ENCODE results near the gene MYL5. TPM values are rescaled to one million over a fixed set of nuclear protein-coding genes. Genes with fewer than 3 reads are reported as not detected.

MYL5 gene
- polyA plus RNA-seq, 3 donors = 4.2 to 12.6 (median 7.2) TPM

DNA sequence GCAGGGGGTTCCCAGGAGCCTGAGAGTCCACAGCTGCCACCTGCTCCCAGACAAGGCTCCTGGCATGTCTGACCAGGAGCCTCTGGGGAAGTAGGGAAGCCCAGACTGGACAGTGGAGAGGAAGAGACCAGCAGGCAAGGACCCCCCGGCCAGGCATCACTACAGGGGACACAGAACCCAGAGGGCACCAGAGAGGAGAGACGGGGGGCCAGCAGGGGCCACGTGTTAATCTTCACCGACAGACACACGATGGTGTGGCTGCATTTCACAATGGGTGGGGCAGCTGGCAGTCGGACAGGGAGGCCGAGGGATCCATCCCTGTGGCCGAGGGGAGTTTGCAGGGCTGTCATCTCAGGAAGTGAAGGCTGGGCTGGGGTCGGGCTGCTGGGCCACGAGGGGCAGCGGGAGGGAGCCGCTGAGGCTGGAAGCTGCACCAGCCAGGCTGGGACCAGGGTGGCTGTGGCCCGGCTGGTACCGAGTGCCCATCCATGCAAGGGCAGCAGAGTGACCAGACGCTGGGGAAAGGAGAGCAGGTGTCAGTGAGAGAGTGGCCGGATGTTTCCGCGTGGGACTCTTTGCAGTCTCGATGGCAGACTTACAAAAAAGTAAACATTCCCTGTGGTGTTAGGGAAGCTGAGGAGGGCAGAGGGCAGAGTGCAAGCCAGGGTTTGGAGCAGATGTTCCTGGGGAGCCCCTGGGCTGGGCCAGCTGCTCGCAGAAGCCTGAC lies 44.3 kb upstream of the MYL5 start:
- no peak overlapping the region for H2AFZ ChIP-seq (ENCODE audit: insufficient read depth, low read depth, low read length, poor library complexity, severe bottlenecking)
- H3K4me1 Mint-ChIP-seq = no peaks in the 10 kb centered on the region
- no peak overlapping the region for H3K27ac Mint-ChIP-seq
- intact Hi-C loops (cut with micrococcal nuclease) = no loop called here
- no peak overlapping the region for H3K27ac ChIP-seq (ENCODE audit: low read depth in 1 of 2, low read length in 2 of 2)
- no peaks in the 10 kb centered on the region for H3K36me3 Mint-ChIP-seq
- H3K36me3 ChIP-seq (replicated peaks in 1 of 2; ENCODE audit: control insufficient read depth in 1 of 2, insufficient read depth in 2 of 2, low read length in 2 of 2) = no peaks in the 10 kb centered on the region
- no peaks in the 10 kb centered on the region for H3K4me1 ChIP-seq (ENCODE audit: control insufficient read depth in 1 of 2, insufficient read depth in 2 of 2, low read length in 2 of 2)
- no peak overlapping the region for H3K4me3 Mint-ChIP-seq
- H3K4me2 ChIP-seq (replicated peaks; ENCODE audit: extremely low read depth, low read length, poor library complexity, severe bottlenecking) = no peak overlapping the region
- no peak for DNase-seq
- TF ChIP-seq, protein P1, sequence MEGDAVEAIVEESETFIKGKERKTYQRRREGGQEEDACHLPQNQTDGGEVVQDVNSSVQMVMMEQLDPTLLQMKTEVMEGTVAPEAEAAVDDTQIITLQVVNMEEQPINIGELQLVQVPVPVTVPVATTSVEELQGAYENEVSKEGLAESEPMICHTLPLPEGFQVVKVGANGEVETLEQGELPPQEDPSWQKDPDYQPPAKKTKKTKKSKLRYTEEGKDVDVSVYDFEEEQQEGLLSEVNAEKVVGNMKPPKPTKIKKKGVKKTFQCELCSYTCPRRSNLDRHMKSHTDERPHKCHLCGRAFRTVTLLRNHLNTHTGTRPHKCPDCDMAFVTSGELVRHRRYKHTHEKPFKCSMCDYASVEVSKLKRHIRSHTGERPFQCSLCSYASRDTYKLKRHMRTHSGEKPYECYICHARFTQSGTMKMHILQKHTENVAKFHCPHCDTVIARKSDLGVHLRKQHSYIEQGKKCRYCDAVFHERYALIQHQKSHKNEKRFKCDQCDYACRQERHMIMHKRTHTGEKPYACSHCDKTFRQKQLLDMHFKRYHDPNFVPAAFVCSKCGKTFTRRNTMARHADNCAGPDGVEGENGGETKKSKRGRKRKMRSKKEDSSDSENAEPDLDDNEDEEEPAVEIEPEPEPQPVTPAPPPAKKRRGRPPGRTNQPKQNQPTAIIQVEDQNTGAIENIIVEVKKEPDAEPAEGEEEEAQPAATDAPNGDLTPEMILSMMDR (IDR thresholded peaks at IDR 0.05) = no peak
- no peak overlapping the region for H3K4me3 ChIP-seq (replicated peaks in 1 of 3; ENCODE audit: low read depth in 2 of 3, low read length in 3 of 3)
- no peaks in the 10 kb centered on the region for H3K27me3 ChIP-seq (ENCODE audit: control insufficient read depth in 2 of 2, insufficient read depth in 2 of 2, low read length in 2 of 2)
- WGBS (ENCODE audit: insufficient coverage) = 80% methylated on average over 20 of the region's 20 CpGs
- H3K79me2 ChIP-seq (ENCODE audit: insufficient read depth, low read length) = no peaks in the 10 kb centered on the region
- peaks cover 0 to 6% (median 4%) of the 10 kb centered on the region in 3 donors for H3K27me3 Mint-ChIP-seq (ENCODE audit: low read depth in 3 of 3)
- H3K9me3 ChIP-seq (replicated peaks in 1 of 2; ENCODE audit: control insufficient read depth in 1 of 2, insufficient read depth in 1 of 2, low read length in 2 of 2) = peaks cover 17 to 20% of the 10 kb centered on the region in 2 donors
- no peak overlapping the region for H3K9ac ChIP-seq (ENCODE audit: insufficient read depth, low read length, poor library complexity, severe bottlenecking)
- H4K20me1 ChIP-seq (ENCODE audit: insufficient read depth, low read length) = no peaks in the 10 kb centered on the region
- H3K9me3 Mint-ChIP-seq = peaks cover 15 to 37% (median 24%) of the 10 kb centered on the region in 7 donors

DNA sequence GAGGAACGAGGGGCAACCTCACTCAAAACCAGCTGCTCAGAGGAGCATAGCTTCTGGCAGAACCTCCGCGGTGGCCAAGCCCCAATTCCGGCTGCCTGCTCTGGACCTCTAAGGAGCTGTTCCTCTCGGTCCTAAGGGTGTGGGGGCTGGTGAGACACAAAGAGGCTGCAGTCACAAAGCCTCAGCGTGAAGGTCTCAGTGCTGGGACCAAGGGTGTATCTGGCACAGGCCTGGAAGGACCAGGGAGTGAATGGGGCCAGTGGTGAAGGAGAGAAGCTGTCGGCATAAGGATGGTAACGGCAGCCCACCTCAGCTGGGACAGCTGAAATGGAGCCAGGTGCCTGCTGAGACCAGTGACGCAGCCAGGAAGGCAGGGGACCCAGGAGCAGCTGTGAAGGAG lies 43.7 kb upstream of the MYL5 start:
- no peaks in the 10 kb centered on the region for H3K27me3 ChIP-seq (ENCODE audit: control insufficient read depth in 2 of 2, insufficient read depth in 2 of 2, low read length in 2 of 2)
- no peak overlapping the region for H2AFZ ChIP-seq (ENCODE audit: insufficient read depth, low read depth, low read length, poor library complexity, severe bottlenecking)
- H3K36me3 ChIP-seq (replicated peaks in 1 of 2; ENCODE audit: control insufficient read depth in 1 of 2, insufficient read depth in 2 of 2, low read length in 2 of 2) = no peaks in the 10 kb centered on the region
- H4K20me1 ChIP-seq (ENCODE audit: insufficient read depth, low read length) = no peaks in the 10 kb centered on the region
- intact Hi-C loops (cut with micrococcal nuclease) = no loop called here
- no peaks in the 10 kb centered on the region for H3K4me1 ChIP-seq (ENCODE audit: control insufficient read depth in 1 of 2, insufficient read depth in 2 of 2, low read length in 2 of 2)
- Mint-ChIP-seq H3K36me3 (no peaks in the 10 kb centered on the region), H3K4me3 (no peak overlapping the region), H3K27ac (no peak overlapping the region), H3K27me3 (ENCODE audit: low read depth in 3 of 3) (peaks cover 0 to 7% (median 7%) of the 10 kb centered on the region in 3 donors), H3K9me3 (peaks cover 15 to 40% (median 24%) of the 10 kb centered on the region in 7 donors), H3K4me1 (no peaks in the 10 kb centered on the region)
- no peak for DNase-seq
- H3K79me2 ChIP-seq (ENCODE audit: insufficient read depth, low read length) = no peaks in the 10 kb centered on the region
- peaks cover 17 to 20% of the 10 kb centered on the region in 2 donors for H3K9me3 ChIP-seq (replicated peaks in 1 of 2; ENCODE audit: control insufficient read depth in 1 of 2, insufficient read depth in 1 of 2, low read length in 2 of 2)
- no peak overlapping the region for H3K27ac ChIP-seq (ENCODE audit: low read depth in 1 of 2, low read length in 2 of 2)
- 93% methylated on average over 8 of the region's 9 CpGs for WGBS (ENCODE audit: insufficient coverage)
- no peak overlapping the region for H3K9ac ChIP-seq (ENCODE audit: insufficient read depth, low read length, poor library complexity, severe bottlenecking)
- TF ChIP-seq, protein P1 (IDR thresholded peaks at IDR 0.05) = no peak
- H3K4me2 ChIP-seq (replicated peaks; ENCODE audit: extremely low read depth, low read length, poor library complexity, severe bottlenecking) = no peak overlapping the region
- H3K4me3 ChIP-seq (replicated peaks in 1 of 3; ENCODE audit: low read depth in 2 of 3, low read length in 3 of 3) = no peak overlapping the region

Data from CD14-positive monocyte (primary cell).